Stimulated activated effector memory CD8-positive, alpha-beta T cell treated with anti-CD3 and anti-CD28 coated beads, Interleukin-12 subunit alpha, Interleukin-12 subunit beta, amount 100 ng/mL, for 72 hours (primary cell): Measurements from ENCODE around the gene NBPF8.
"Not testable (repeated sequence)": the region's sequence is repeated elsewhere in the genome, so short reads cannot be mapped to it uniquely, and the experiment has no call there.

Experiments
- ATAC-seq: fragments of 150-1000 bp; cut with Tn5 transposase; 2 replicates; pipeline ENCODE4 v1.10.0; 2021
- DNase-seq, 2 donors: peaks; one replicate each; pipeline ENCODE4 v3.0.0; 2021 to 2022; ENCODE audit warnings: low spot score in 2 of 2
- H3K27ac Mint-ChIP-seq: one replicate; pipeline ENCODE4 v1.8.0; 2022; ENCODE audit warnings: mild to moderate bottlenecking, mixed read lengths
- H3K36me3 Mint-ChIP-seq: one replicate; pipeline ENCODE4 v1.8.0; 2022; ENCODE audit warnings: mild to moderate bottlenecking, mixed read lengths
- H3K4me1 Mint-ChIP-seq: one replicate; pipeline ENCODE4 v1.8.0; 2022; ENCODE audit warnings: mixed read lengths
- H3K4me3 Mint-ChIP-seq: one replicate; pipeline ENCODE4 v1.8.0; 2022; ENCODE audit warnings: mild to moderate bottlenecking, mixed read lengths
- H3K9me3 Mint-ChIP-seq: one replicate; pipeline ENCODE4 v1.8.0; 2022; ENCODE audit warnings: mixed read lengths

The NBPF8 gene, protein sequence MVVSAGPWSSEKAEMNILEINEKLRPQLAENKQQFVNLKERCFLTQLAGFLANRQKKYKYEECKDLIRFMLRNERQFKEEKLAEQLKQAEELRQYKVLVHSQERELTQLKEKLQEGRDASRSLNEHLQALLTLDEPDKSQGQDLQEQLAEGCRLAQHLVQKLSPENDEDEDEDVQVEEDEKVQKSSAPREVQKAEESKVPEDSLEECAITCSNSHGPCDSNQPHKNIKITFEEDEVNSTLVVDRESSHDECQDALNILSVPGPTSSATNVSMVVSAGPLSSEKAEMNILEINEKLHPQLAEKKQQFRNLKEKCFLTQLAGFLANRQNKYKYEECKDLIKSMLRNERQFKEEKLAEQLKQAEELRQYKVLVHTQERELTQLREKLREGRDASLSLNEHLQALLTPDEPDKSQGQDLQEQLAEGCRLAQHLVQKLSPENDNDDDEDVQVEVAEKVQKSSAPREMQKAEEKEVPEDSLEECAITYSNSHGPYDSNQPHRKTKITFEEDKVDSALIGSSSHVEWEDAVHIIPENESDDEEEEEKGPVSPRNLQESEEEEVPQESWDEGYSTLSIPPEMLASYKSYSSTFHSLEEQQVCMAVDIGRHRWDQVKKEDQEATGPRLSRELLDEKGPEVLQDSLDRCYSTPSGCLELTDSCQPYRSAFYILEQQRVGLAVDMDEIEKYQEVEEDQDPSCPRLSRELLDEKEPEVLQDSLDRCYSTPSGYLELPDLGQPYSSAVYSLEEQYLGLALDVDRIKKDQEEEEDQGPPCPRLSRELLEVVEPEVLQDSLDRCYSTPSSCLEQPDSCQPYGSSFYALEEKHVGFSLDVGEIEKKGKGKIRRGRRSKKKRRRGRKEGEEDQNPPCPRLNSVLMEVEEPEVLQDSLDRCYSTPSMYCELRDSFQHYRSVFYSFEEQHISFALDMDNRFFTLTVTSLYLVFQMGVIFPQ

DNA sequence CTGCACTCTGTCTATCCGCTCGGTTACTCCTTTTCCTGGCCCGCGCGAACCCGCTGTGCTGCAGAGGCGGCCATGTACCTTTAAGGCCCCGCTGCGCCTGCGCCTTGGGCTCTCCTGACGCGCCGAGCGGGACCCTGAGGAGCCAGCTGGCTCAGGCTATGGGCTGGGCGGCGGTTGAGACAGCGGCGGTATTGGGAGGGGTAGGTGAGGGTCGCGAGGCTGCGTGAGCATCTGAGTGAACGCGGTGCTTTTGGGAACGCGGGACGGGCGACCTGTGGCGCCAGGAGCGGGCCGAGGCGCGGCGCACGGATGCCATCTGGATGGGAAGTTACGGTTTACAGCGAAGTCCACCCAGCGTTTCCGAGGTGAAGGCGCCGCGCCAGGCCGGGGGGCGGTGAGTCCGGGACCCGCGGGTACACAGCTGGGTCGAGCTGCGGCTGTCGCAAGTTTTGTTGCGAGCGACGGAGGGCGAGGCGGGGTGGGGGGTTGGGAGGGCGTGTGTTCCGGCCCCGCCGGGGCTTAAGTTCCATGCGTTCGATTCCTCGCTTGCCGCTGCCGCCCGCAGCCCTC, at the start of gene NBPF8:
Gene NBPF8 (plus strand): TSS at position 125 of the 570 bp plus-strand sequence. CDS start 21,488 bp downstream, outside the sequence.
- Mint-ChIP-seq H3K27ac (peak within 1 kb of the TSS; percentile 69), H3K4me3 (peak within 1 kb of the TSS; percentile 74)
- H3K9me3 Mint-ChIP-seq, H3K36me3 Mint-ChIP-seq, H3K4me1 Mint-ChIP-seq: not testable (repeated sequence)
- DNase-seq (peak; percentile 51 to 78), ATAC-seq (peak; percentile 98)

DNA sequence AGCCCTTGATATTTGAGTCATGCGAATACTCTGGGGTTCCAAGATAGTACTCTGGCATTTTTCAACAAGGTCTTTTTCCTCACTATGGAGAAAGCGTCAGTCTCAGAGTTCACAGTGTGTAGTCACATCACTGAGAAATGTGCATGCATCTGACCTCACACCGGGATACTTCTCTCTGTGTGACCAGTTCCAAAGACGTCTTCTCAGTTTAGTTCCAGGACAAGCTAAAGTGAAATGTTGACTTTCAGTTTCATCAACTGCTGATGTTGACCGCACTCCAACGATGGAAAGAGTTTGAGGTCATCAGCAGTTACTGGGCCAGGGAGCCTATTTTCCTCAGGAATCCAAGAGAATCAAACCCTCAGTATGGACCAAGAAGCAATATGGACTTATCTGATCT, 47.1 kb upstream of the NBPF8 start:
- not testable (repeated sequence) for H3K36me3 Mint-ChIP-seq, H3K4me3 Mint-ChIP-seq, H3K4me1 Mint-ChIP-seq, H3K9me3 Mint-ChIP-seq, H3K27ac Mint-ChIP-seq, DNase-seq, ATAC-seq

DNA sequence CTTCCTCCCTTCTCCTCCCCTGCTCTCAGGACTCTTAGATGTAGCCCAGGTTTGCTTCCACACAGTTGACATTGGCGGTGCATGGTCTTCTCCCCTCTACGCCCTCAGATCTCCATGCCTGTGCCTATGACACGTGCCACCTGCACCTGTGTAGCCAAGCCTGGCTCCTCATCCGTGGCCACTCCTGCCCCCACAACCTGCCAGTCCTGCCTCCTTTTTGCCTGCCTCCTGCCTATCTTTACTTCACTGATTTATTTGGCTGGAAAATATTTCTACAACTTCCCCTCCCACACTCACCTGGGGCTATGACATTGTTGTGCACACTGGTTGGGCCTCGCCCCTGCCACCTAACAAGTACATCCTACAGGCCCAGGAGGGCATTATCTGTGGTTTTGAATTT, 28.2 kb upstream of the NBPF8 start:
- not testable (repeated sequence) for DNase-seq, H3K36me3 Mint-ChIP-seq, H3K4me1 Mint-ChIP-seq, ATAC-seq, H3K27ac Mint-ChIP-seq, H3K4me3 Mint-ChIP-seq, H3K9me3 Mint-ChIP-seq

DNA sequence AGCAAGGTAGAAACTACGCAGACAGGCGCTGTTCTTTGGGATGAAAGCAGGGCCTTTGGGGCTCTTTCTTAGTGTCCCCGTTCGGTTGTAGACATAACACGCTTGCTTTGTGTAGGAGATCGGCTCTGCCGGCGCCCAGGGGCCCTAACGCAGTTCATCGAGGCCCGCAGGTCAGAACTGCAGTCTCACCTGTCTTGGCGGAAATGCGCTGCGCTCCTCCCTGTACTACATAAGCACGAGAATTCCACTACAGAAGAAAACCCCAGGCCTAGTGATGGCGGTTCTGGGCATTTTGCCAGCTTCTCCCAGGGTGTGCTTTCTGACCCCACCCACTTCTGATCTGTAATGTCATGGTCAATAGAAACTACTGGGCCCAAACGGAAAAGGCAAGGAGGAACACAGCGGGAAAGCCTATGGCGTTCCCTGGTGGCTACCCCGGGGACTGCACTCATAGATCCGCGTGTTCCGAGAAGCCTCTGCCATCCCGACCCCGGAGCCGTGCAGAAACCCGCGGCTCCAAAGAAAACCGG, 26.2 kb upstream of the NBPF8 start:
- not testable (repeated sequence) for H3K4me1 Mint-ChIP-seq, DNase-seq

DNA sequence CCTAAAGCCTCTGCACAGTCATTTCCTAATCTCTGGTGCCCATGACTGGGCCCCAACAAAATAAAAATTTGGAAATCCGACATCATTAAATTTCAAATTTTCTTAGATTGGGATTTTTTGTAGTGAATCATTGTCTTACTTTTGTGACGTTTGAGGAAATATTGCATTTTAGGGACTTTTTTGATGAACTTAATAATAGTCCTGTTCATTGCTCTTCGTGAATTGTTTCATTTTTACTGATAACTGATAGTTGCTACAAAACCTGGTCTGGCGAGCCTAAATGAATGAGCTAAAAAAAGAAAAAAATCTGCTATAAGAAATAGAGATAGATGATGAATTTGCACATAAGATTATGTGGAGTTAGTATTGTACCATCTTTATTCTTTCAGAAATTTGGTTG, 23.5 kb upstream of the NBPF8 start:
- H3K4me3 Mint-ChIP-seq, H3K9me3 Mint-ChIP-seq, H3K36me3 Mint-ChIP-seq, H3K27ac Mint-ChIP-seq, DNase-seq, H3K4me1 Mint-ChIP-seq, ATAC-seq: not testable (repeated sequence)

More for the DNA sequence above, 26.2 kb upstream of the NBPF8 start:
- H3K9me3 Mint-ChIP-seq, H3K4me3 Mint-ChIP-seq, H3K36me3 Mint-ChIP-seq, ATAC-seq, H3K27ac Mint-ChIP-seq: not testable (repeated sequence)

DNA sequence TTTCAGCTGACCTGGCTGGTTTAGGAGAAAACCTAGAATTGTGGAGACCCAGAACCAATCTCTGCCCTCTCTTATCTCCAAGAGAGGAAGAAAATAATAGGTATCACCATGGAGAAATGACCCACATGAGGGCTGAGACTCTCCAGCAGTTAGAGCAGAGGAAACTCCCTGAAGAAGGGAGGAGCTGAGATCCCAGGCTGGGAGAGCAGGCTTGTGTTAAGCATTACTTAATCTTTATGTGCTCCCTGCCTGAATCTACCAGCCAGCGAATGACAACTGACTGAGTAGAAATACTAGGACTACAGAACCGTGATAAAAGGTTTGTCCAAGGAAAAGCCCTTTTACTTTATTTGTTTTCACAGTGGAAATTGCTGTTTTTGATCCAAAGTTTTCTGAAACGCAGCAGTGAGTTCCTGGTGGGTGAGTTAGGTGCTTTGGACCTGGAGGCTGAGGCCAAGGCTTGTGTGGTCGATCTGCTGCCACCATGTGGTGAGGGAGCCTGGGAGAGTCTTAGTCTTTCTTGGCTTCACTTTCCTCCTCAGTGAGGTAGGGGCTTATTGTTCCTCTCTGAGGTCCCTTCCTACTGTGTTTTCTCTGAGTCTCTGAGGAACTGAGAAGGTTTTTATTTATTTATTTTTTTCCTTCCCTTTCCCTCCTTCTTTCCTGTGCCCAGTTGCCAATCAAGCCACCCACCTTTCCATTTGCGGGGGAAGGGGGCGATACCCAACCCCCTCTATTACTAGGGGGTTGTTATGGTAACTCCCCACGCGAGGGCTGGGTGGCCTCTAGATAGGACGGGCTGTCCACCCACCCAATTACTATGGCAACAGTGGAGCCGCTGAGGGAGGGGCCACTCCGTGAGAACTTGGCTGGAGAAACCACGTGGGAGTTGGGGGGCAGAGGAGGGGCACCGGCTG, 21.3 kb upstream of the NBPF8 start:
- ATAC-seq, result not testable (repeated sequence)

DNA sequence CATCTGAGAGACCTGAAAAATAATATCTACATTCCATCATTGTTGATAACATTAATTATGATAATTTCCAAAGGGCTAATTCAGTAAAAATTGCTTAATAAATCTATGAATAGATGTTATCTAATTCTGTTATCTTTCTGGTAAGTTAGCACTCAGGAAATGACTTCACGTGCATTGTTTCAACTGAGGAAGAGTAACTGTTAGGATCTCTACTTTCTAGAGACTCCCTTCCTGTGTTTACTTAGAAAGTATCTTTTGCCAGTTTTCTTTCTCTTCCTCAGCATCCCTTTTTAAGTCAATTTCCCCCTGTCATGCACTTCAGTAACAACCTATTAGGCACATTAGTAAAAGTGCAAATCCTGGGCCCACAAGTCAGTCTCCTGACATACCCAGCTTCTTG, 9.5 kb upstream of the NBPF8 start:
- not testable (repeated sequence) for DNase-seq, H3K27ac Mint-ChIP-seq, H3K4me1 Mint-ChIP-seq, H3K4me3 Mint-ChIP-seq, H3K9me3 Mint-ChIP-seq, ATAC-seq, H3K36me3 Mint-ChIP-seq

More for the DNA sequence above, 21.3 kb upstream of the NBPF8 start:
- not testable (repeated sequence) for H3K9me3 Mint-ChIP-seq, DNase-seq, H3K36me3 Mint-ChIP-seq, H3K27ac Mint-ChIP-seq, H3K4me3 Mint-ChIP-seq, H3K4me1 Mint-ChIP-seq

DNA sequence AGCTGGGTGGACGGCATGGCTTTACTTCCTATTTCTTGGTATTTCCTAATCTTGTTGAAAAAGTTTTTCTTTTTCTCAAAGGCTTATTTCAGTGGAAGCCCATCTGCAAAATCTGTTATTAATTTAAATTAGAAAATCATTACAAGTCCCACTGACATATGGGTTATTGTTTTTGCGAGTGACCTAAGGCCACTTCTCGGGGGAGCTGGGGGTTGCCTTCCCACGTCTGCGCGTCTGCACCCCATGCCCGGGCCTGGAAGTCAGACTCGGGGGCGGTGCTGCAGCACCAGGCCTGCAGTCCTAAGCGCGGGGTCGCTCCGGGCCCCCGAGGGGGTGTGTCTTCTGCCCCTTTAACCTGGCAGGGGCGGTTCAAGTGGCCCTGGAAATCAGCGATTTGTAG, 384 bp upstream of the NBPF8 start:
- DNase-seq, result not testable (repeated sequence)
- H3K27ac Mint-ChIP-seq, result peak overlapping the region; percentile 69

DNA sequence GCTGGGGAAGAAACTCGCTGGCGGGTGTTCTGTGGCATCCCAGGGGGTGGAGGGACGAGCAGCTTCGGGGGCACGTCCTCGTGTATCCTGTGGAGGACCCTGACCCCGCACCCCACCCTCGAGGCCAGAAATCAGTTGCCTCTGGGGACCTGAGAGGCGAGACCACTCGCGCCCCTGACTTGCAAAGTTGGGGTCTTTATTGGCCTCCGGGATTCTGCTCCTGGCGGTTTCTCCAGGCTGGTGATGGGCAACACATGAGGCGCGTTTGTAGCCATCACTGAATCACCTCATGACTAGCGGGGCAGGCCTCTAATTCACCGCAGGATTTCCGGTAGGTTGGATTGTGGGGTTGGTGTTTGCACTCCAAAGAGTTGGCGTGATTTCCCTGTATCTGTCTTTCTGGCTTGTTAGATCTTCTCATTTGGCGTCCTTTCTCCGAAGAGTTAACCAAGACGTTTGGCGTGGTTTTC, 692 bp downstream of the NBPF8 start:
- ATAC-seq (peak; percentile 81), DNase-seq (peak; percentile 24 to 69)
- not testable (repeated sequence) for H3K4me1 Mint-ChIP-seq, H3K36me3 Mint-ChIP-seq, H3K9me3 Mint-ChIP-seq
- Mint-ChIP-seq H3K4me3 (peak overlapping the region; percentile 74), H3K27ac (peak overlapping the region; percentile 69)

More for the DNA sequence above, 384 bp upstream of the NBPF8 start:
- not testable (repeated sequence) for H3K4me1 Mint-ChIP-seq, ATAC-seq, H3K36me3 Mint-ChIP-seq, H3K9me3 Mint-ChIP-seq
- H3K4me3 Mint-ChIP-seq, result peak overlapping the region; percentile 74

DNA sequence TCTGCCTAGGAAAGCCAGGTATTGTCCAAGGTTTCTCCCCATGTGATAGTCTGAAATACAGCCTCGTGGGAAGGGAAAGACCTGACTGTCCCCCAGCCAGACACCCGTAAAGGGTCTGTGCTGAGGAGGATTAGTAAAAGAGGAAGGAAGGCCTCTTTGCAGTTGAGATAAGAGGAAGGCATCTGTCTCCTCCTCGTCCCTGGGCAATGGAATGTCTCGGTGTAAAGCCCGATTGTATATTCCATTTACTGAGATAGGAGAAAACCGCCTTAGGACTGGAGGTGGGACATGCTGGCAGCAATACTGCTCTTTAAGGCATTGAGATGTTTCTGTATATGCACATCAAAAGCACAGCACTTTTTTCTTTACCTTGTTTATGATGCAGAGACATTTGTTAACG, 10.2 kb downstream of the NBPF8 start:
- not testable (repeated sequence) for H3K4me1 Mint-ChIP-seq, H3K4me3 Mint-ChIP-seq, H3K9me3 Mint-ChIP-seq, ATAC-seq, DNase-seq, H3K27ac Mint-ChIP-seq
- H3K36me3 Mint-ChIP-seq, result peaks cover 28% of the 10 kb centered on the region

DNA sequence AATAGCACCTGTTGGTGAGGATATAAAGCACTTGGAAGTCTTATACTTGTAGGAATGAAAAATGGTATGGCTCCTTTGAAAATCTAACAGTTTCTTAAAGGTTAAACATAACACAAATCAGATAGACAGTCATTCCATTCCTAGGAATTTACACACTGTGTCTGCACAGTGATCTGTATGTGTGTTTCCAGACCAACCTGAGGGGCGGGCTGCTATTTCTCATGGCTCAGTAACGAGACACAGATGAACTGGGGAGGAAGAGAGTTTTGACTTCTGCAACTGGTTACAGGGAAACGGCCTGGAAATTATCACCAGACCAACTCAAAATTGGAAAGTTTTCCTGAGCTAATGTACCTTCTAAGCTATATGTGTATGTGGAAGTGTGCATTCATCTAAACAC, 16.8 kb downstream of the NBPF8 start:
- not testable (repeated sequence) for H3K9me3 Mint-ChIP-seq, DNase-seq, H3K4me1 Mint-ChIP-seq, ATAC-seq, H3K27ac Mint-ChIP-seq, H3K36me3 Mint-ChIP-seq, H3K4me3 Mint-ChIP-seq

DNA sequence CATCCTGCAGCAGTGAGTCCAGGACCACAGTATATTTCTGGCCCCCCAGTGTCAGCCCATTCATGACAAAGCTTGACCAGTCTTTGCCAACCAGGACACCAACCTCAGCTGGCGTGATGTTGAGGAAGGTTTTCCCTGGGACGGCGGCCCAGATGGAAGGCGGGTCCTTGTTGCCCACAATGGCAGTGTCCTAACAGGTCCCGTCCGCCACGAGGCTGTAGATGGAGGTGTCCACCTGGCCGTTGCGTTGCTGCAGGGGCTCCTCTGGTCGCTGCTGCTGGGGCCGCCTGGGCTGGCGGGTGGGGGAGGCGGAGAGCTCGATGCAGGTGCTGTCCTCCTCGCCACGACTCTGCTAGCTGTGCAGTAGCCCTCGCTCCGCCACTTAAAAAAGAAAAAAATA, 19.0 kb downstream of the NBPF8 start:
- ATAC-seq, H3K27ac Mint-ChIP-seq, H3K4me1 Mint-ChIP-seq, H3K4me3 Mint-ChIP-seq, DNase-seq, H3K9me3 Mint-ChIP-seq, H3K36me3 Mint-ChIP-seq: not testable (repeated sequence)

DNA sequence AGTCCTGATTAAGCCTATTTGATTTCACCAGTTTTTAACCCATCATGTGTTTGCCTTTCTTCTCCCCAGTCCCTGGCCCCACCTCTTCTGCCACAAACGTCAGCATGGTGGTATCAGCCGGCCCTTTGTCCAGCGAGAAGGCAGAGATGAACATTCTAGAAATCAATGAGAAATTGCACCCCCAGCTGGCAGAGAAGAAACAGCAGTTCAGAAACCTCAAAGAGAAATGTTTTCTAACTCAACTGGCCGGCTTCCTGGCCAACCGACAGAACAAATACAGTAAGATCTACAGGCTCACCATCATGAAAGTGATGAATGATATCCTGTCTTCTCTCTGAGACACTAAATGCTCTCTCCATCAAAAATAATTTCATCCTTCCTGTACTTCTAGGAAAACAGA, 34.3 kb downstream of the NBPF8 start:
- not testable (repeated sequence) for H3K27ac Mint-ChIP-seq, H3K4me1 Mint-ChIP-seq, ATAC-seq, H3K4me3 Mint-ChIP-seq, DNase-seq, H3K9me3 Mint-ChIP-seq, H3K36me3 Mint-ChIP-seq
